OCI-LY1 (cell line): Measurements from ENCODE around the gene AP3D1.

Experiments used
- CTCF ChIP-seq: fragments of 200-600 bp; sonication (generic), shearing (Covaris generic); IDR thresholded peaks from 2 replicates; pipeline ENCODE4 v1.5.1; 2017; ENCODE audit warnings: mild to moderate bottlenecking, antibody characterized with exemption, low read length, moderate library complexity, mixed read lengths
- EZH2 ChIP-seq: fragments of 200-600 bp; sonication (generic), shearing (Covaris generic); IDR thresholded peaks from 2 replicates; pipeline ENCODE4 v1.8.0; 2017; ENCODE audit warnings: borderline replicate concordance, mixed run types, mild to moderate bottlenecking, antibody characterized with exemption, low read length, moderate library complexity, mixed read lengths

- TF ChIP-seq CTCF (no peak), EZH2 (no peak)
These were observed 61.7 kb downstream of the AP3D1 start for GRCh38 chr19:2089727-2090053.
